ENCODE data around the gene ARHGAP5.

The ARHGAP5 gene

GRCh38 chr14:32090686-32091085 is 13.6 kb downstream of the ARHGAP5 start:
- DNase-seq (ENCODE audit: low spot score), result no peak
- TF ChIP-seq CTCF (IDR thresholded peaks at IDR 0.05), result no peak
- Histone ChIP-seq H3K4me3 (no peak overlapping the region), H3K27ac (no peak overlapping the region)

GRCh38 chr14:32099473-32099872 is 22.4 kb downstream of the ARHGAP5 start:
- no peak for DNase-seq (ENCODE audit: low spot score)
- no peak for TF ChIP-seq CTCF (IDR thresholded peaks at IDR 0.05)
- H3K4me3 ChIP-seq, result no peak overlapping the region

GRCh38 chr14:32100175-32100574 is 23.1 kb downstream of the ARHGAP5 start:
- TF ChIP-seq CTCF (IDR thresholded peaks at IDR 0.05), result no peak
- no peak overlapping the region for H3K4me3 ChIP-seq
- DNase-seq (ENCODE audit: low spot score), result no peak
- no peak overlapping the region for H3K27ac ChIP-seq

More at GRCh38 chr14:32099473-32099872, 22.4 kb downstream of the ARHGAP5 start:
- no peak overlapping the region for H3K27ac ChIP-seq

- DNase-seq (ENCODE audit: low spot score), result no peak
- TF ChIP-seq CTCF (IDR thresholded peaks at IDR 0.05), result no peak
- Histone ChIP-seq H3K27ac (no peak overlapping the region), H3K4me3 (no peak overlapping the region)
Observed at GRCh38 chr14:32102152-32102787, 25.2 kb downstream of the ARHGAP5 start.

- DNase-seq (ENCODE audit: low spot score), result no peak
- Histone ChIP-seq H3K27ac (no peak overlapping the region), H3K4me3 (no peak overlapping the region)
- TF ChIP-seq CTCF (IDR thresholded peaks at IDR 0.05), result no peak
Observed at GRCh38 chr14:32102968-32103367, 25.9 kb downstream of the ARHGAP5 start.

GRCh38 chr14:32104308-32104707 is 27.2 kb downstream of the ARHGAP5 start:
- Histone ChIP-seq H3K4me3 (no peak overlapping the region), H3K27ac (no peak overlapping the region)
- TF ChIP-seq CTCF (IDR thresholded peaks at IDR 0.05), result no peak
- no peak for DNase-seq (ENCODE audit: low spot score)

- TF ChIP-seq CTCF (IDR thresholded peaks at IDR 0.05), result no peak
- no peak overlapping the region for H3K27ac ChIP-seq
- DNase-seq (ENCODE audit: low spot score), result no peak
- H3K4me3 ChIP-seq, result no peak overlapping the region
Observed at GRCh38 chr14:32104803-32105202, 27.7 kb downstream of the ARHGAP5 start.
